HepG2 (cell line): ENCODE measurements around the gene FBXO24. TPM values are rescaled to one million over a fixed set of nuclear protein-coding genes. Genes with fewer than 3 reads are reported as not detected.

Experiments used
- AGO1 ChIP-seq: fragments of 200-400 bp; formaldehyde crosslinking; IDR thresholded peaks from 2 replicates; pipeline ENCODE4 v1.6.1; 2017; ENCODE audit warnings: mild to moderate bottlenecking, low read depth, low read length, moderate library complexity; ENCODE audit not compliant: poor library complexity, severe bottlenecking
- ARNT2 ChIP-seq: sonication (generic); formaldehyde crosslinking; IDR thresholded peaks from 2 replicates; pipeline ENCODE4 v1.8.0; 2022; ENCODE audit warnings: mild to moderate bottlenecking, low read depth, missing genetic modification reagents, moderate library complexity
- ATF2 ChIP-seq: sonication (generic); formaldehyde crosslinking; IDR thresholded peaks from 2 replicates; pipeline ENCODE4 v1.4.0; 2020; ENCODE audit warnings: missing genetic modification reagents
- FOSL1 ChIP-seq: sonication (generic); formaldehyde crosslinking; IDR thresholded peaks from 2 replicates; pipeline ENCODE4 v1.9.0; 2021; ENCODE audit warnings: missing genetic modification reagents, borderline replicate concordance
- TARDBP ChIP-seq: sonication (generic); formaldehyde crosslinking; IDR thresholded peaks from 2 replicates; pipeline ENCODE4 v1.8.0; 2022; ENCODE audit warnings: mild to moderate bottlenecking, missing genetic modification reagents
- U2AF2 ChIP-seq: fragments of 200-400 bp; formaldehyde crosslinking; IDR thresholded peaks from 2 replicates; pipeline ENCODE4 v1.6.1; 2017; ENCODE audit warnings: low read depth, mild to moderate bottlenecking, low read length
- YY1 ChIP-seq: IDR thresholded peaks from 2 replicates; pipeline ENCODE4 v1.6.1; 2011; ENCODE audit warnings: low read length, low read depth, moderate library complexity, mild to moderate bottlenecking; ENCODE audit not compliant: insufficient read depth, insufficient replicate concordance
- ZBTB1 ChIP-seq: sonication (generic); formaldehyde crosslinking; IDR thresholded peaks from 2 replicates; pipeline ENCODE4 v1.4.0; 2020; ENCODE audit warnings: missing genetic modification reagents, borderline replicate concordance
- ZBTB40 ChIP-seq, 2 experiments: fragments of 450-650 bp in 1 of 2; sonication (generic) in 1 of 2; formaldehyde crosslinking in 1 of 2; IDR thresholded peaks; 2 replicates each; pipeline versions ENCODE4 v1.6.1 to v1.8.0; 2016 to 2022; ENCODE audit warnings: antibody characterized with exemption in 1 of 2, mild to moderate bottlenecking in 1 of 2, missing genetic modification reagents in 1 of 2
- ZNF292 ChIP-seq: sonication (generic); formaldehyde crosslinking; IDR thresholded peaks from 2 replicates; pipeline ENCODE4 v1.8.1; 2022; ENCODE audit warnings: mild to moderate bottlenecking, low read depth, missing genetic modification reagents, borderline replicate concordance
- ZNF512 ChIP-seq: sonication (generic); formaldehyde crosslinking; IDR thresholded peaks from 2 replicates; pipeline ENCODE4 v1.4.0; 2020; ENCODE audit warnings: mild to moderate bottlenecking, missing genetic modification reagents
- ZNF589 ChIP-seq: sonication (generic); formaldehyde crosslinking; conservative IDR thresholded peaks from 2 replicates; pipeline ENCODE4 v1.8.0; 2022; ENCODE audit warnings: mild to moderate bottlenecking, moderate library complexity, missing genetic modification reagents
- ZNF605 ChIP-seq: sonication (generic); formaldehyde crosslinking; IDR thresholded peaks from 2 replicates; pipeline ENCODE4 v1.8.0; 2022; ENCODE audit warnings: mild to moderate bottlenecking, missing genetic modification reagents
- ZNF746 ChIP-seq: sonication (generic); formaldehyde crosslinking; IDR thresholded peaks from 2 replicates; pipeline ENCODE4 v1.8.0; 2022; ENCODE audit warnings: mild to moderate bottlenecking, missing genetic modification reagents
- ZNF766 ChIP-seq: sonication (generic); formaldehyde crosslinking; IDR thresholded peaks from 2 replicates; pipeline ENCODE4 v1.5.0; 2020; ENCODE audit warnings: missing genetic modification reagents, borderline replicate concordance
- ZNF878 ChIP-seq: sonication (generic); formaldehyde crosslinking; IDR thresholded peaks from 2 replicates; pipeline ENCODE4 v1.8.1; 2023; ENCODE audit warnings: mild to moderate bottlenecking, missing genetic modification reagents, moderate library complexity
- polyA plus RNA-seq, 8 experiments: library from polyadenylated mRNA; depleted of rRNA in 3 of 8; stranded (reverse) in 7 of 8; unstranded in 1 of 8; fragments of >200 nt; fragmentation: Illumina TruSeq in 4 of 8; extraction: Trizol in 4 of 8; gene quantifications; 2 replicates each; pipeline versions ENCODE4 v1.2.1 to v1.2.3, GENCODE V29; 2011 to 2016; ENCODE audit warnings: low read depth in 4 of 8, missing spikeins in 1 of 8, mixed read lengths in 1 of 8; ENCODE audit not compliant: insufficient read depth in 1 of 8
- total RNA-seq, 5 experiments: library from RNA; depleted of rRNA; stranded (reverse); fragments of >200 nt; fragmentation: Illumina TruSeq; extraction: Trizol; gene quantifications; 2 replicates each; pipeline ENCODE4 v1.2.3, GENCODE V29; 2016; ENCODE audit warnings: low read depth in 1 of 5

FBXO24 gene
- total and polyA plus RNA-seq, 2 of the 13 experiments (the other 11 are each of a cell fraction or from before 2014, with no cell fraction given) = 0.20 to 0.55 TPM

- TF ChIP-seq ZBTB40 (IDR thresholded peaks at IDR 0.05) = no peak
- TF ChIP-seq ZBTB40 (CRISPR knock-in tag; IDR thresholded peaks at IDR 0.05) = no peak; the same call in 1 of the 2 replicates
- peak; percentile 52 for TF ChIP-seq AGO1
- no peak for TF ChIP-seq ZBTB1 (CRISPR knock-in tag)
- TF ChIP-seq U2AF2 = no peak
- TF ChIP-seq ZNF878 (CRISPR knock-in tag) = peak; percentile 99
- peak; percentile 37; the same call in 1 of the 2 replicates for TF ChIP-seq ZNF746 (CRISPR knock-in tag)
- no peak for TF ChIP-seq ZNF512
- no peak for TF ChIP-seq FOSL1 (CRISPR knock-in tag)
- TF ChIP-seq ARNT2 (CRISPR knock-in tag) = peak; percentile 90
- no peak; the same call in 1 of the 2 replicates for TF ChIP-seq ZNF292 (CRISPR knock-in tag)
- peak; percentile 55; the same call in 1 of the 2 replicates for TF ChIP-seq ATF2 (CRISPR knock-in tag)
- TF ChIP-seq ZNF605 = peak; percentile 66
- peak; percentile 72; the same call in 1 of the 2 replicates for TF ChIP-seq TARDBP
- TF ChIP-seq YY1 = no peak
- no peak for TF ChIP-seq ZNF766 (CRISPR knock-in tag)
- peak; percentile 32; the same call in 1 of the 2 replicates for TF ChIP-seq ZNF589 (CRISPR knock-in tag)
Measured at GRCh38 chr7:100538654-100539435, 47.3 kb upstream of the FBXO24 start, which contains the start of gene AGFG2 (continued).
